Natural killer cell treated with Interleukin-12 subunit alpha and Interleukin-12 subunit beta and Interleukin-15 and Interleukin-18, amount 100 ng/mL, for 72 hours (primary cell): ENCODE measurements around the gene SCNN1A. TPM values are rescaled to one million over a fixed set of nuclear protein-coding genes. Genes with fewer than 3 reads are reported as not detected.

ENCODE experiments used
- ATAC-seq, 2 donors: fragments of 150-1000 bp; cut with Tn5 transposase in 1 of 2; sonication (Bioruptor Pico), chemical (Tn5 transposase) in 1 of 2; 2 replicates each; pipeline ENCODE4 v1.10.0; 2021
- DNase-seq: peaks from one replicate; pipeline ENCODE4 v3.0.0; 2022; ENCODE audit warnings: low spot score
- H3K27ac Mint-ChIP-seq, 2 donors: 1 replicate in 1 of 2; 2 replicates in 1 of 2; pipeline ENCODE4 v1.8.0; 2022; ENCODE audit warnings: mixed read lengths in 2 of 2, mild to moderate bottlenecking in 1 of 2, moderate library complexity in 1 of 2
- H3K27me3 Mint-ChIP-seq, 2 donors: 1 replicate in 1 of 2; 2 replicates in 1 of 2; pipeline ENCODE4 v1.8.0; 2022; ENCODE audit warnings: mixed read lengths in 2 of 2
- H3K36me3 Mint-ChIP-seq: one replicate; pipeline ENCODE4 v1.8.0; 2022; ENCODE audit warnings: mixed read lengths
- H3K4me1 Mint-ChIP-seq, 2 donors: 1 replicate in 1 of 2; 2 replicates in 1 of 2; pipeline ENCODE4 v1.8.0; 2022; ENCODE audit warnings: low read depth in 2 of 2, mixed read lengths in 2 of 2, mild to moderate bottlenecking in 1 of 2
- H3K4me3 Mint-ChIP-seq: one replicate; pipeline ENCODE4 v1.8.0; 2022; ENCODE audit warnings: mixed read lengths
- H3K9me3 Mint-ChIP-seq: 2 replicates; pipeline ENCODE4 v1.8.0; 2022; ENCODE audit warnings: mixed read lengths
- total RNA-seq, 2 donors: library from RNA; stranded (reverse); gene quantifications; one replicate each; pipeline ENCODE4 v1.2.3, GENCODE V29; 2022

Gene SCNN1A
- total RNA-seq, 2 donors from 2014 or later: not detected

DNA sequence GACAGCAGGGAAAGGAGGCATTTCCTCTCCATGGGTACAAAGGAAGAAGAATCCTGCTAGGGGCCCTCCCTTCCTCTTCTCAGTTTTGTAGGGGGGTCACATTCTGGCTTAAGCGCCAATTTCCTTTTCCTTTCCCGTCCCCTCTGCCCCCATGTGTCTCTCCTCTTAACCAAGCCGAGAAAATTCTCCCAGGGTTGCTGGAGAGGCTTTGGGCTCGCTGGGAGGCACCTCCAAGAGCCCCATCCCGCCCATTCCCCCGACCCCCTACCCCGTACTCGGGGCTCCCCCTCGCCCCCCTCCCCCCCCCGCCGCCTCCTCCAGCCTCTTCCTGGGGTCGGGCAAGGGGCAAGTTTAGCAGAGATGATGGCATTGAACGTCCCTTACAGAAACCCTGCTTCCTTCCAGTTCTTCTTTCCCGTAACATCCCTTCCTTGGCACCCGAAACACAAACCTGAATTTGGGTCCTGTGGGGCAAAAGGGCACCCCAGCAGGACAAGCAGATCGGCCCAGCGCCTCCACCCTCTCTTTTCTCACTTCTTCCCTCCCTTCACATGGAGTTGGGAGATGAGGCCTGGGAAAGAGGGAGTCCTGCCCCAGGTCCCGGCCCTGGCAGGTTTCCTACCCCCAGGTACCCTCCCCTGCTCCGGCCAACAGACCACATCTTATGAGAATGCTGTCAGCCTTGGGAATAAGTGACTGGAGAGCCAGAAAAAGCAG is 51.2 kb downstream of the SCNN1A start:
- H3K27me3 Mint-ChIP-seq: no peaks in the 10 kb centered on the region
- ATAC-seq: no peak
- H3K36me3 Mint-ChIP-seq: no peaks in the 10 kb centered on the region
- no peak for DNase-seq
- H3K9me3 Mint-ChIP-seq: no peaks in the 10 kb centered on the region
- H3K4me3 Mint-ChIP-seq: peak overlapping the region; percentile 71
- peaks cover 48 to 52% of the 10 kb centered on the region in 2 donors for H3K4me1 Mint-ChIP-seq
- H3K27ac Mint-ChIP-seq: peak overlapping the region; percentile 78 to 91

GRCh38 chr12:6323340-6323994 is 51.9 kb downstream of the SCNN1A start:
- peak overlapping the region; percentile 78 to 91 for H3K27ac Mint-ChIP-seq
- ATAC-seq: peak; percentile 77 to 82
- no peaks in the 10 kb centered on the region for H3K27me3 Mint-ChIP-seq
- H3K4me3 Mint-ChIP-seq: peak overlapping the region; percentile 71
- no peak for DNase-seq
- H3K9me3 Mint-ChIP-seq: no peaks in the 10 kb centered on the region
- peaks cover 54 to 58% of the 10 kb centered on the region in 2 donors for H3K4me1 Mint-ChIP-seq
- no peaks in the 10 kb centered on the region for H3K36me3 Mint-ChIP-seq

- peak overlapping the region; percentile 78 to 91 for H3K27ac Mint-ChIP-seq
- no peaks in the 10 kb centered on the region for H3K36me3 Mint-ChIP-seq
- ATAC-seq: peak in 1 of 2 donors; percentile 1
- DNase-seq: no peak
- peaks cover 60 to 63% of the 10 kb centered on the region in 2 donors for H3K4me1 Mint-ChIP-seq
- no peaks in the 10 kb centered on the region for H3K27me3 Mint-ChIP-seq
- no peaks in the 10 kb centered on the region for H3K9me3 Mint-ChIP-seq
- peak overlapping the region; percentile 71 for H3K4me3 Mint-ChIP-seq
Observed at GRCh38 chr12:6322969-6323339, 52.4 kb downstream of the SCNN1A start.

GRCh38 chr12:6322352-6322751 is 53.0 kb downstream of the SCNN1A start:
- Mint-ChIP-seq H3K9me3 (no peaks in the 10 kb centered on the region), H3K27me3 (no peaks in the 10 kb centered on the region), H3K4me3 (no peak overlapping the region), H3K27ac (peak overlapping the region; percentile 78 to 91), H3K4me1 (peaks cover 64 to 67% of the 10 kb centered on the region in 2 donors), H3K36me3 (no peaks in the 10 kb centered on the region)
- peak; percentile 20 for DNase-seq
- no peak for ATAC-seq

- H3K4me3 Mint-ChIP-seq: no peak overlapping the region
Observed at GRCh38 chr12:6321905-6322304, 53.5 kb downstream of the SCNN1A start.

GRCh38 chr12:6319446-6319845 is 55.9 kb downstream of the SCNN1A start:
- no peak for DNase-seq
- Mint-ChIP-seq H3K4me3 (no peak overlapping the region), H3K27ac (peak overlapping the region in 1 of 2 donors; percentile 72), H3K9me3 (no peaks in the 10 kb centered on the region), H3K4me1 (peaks cover 42 to 44% of the 10 kb centered on the region in 2 donors), H3K27me3 (no peaks in the 10 kb centered on the region), H3K36me3 (no peaks in the 10 kb centered on the region)
- no peak for ATAC-seq

More at GRCh38 chr12:6321905-6322304, 53.5 kb downstream of the SCNN1A start:
- Mint-ChIP-seq H3K9me3 (no peaks in the 10 kb centered on the region), H3K4me1 (peaks cover 63 to 64% of the 10 kb centered on the region in 2 donors), H3K27ac (peak overlapping the region in 1 of 2 donors; percentile 78), H3K27me3 (no peaks in the 10 kb centered on the region), H3K36me3 (no peaks in the 10 kb centered on the region)
- DNase-seq: peak; percentile 25
- no peak for ATAC-seq

DNA sequence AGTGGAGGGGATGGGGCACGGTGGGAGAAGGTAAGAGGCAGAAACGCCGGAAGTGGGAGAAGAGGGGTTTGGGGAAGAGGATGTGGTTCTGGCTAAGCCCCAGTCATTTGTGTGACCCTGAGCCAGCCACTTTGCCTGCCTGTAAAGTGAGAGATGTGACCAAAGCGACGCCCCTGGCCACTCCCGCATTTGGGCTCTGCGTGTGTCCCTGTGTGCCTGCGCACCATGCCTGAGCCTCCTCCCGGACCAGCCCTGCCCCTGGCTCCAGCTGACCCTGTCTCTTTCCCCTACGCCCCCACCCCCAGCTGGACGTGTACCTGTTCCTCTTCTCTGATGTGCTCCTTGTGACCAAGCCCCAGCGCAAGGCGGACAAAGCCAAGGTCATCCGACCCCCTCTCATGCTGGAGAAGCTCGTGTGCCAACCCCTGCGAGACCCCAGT is 56.9 kb downstream of the SCNN1A start:
- Mint-ChIP-seq H3K36me3 (no peaks in the 10 kb centered on the region), H3K27me3 (no peaks in the 10 kb centered on the region), H3K4me1 (peaks cover 33 to 37% of the 10 kb centered on the region in 2 donors), H3K9me3 (no peaks in the 10 kb centered on the region), H3K4me3 (peak overlapping the region; percentile 25), H3K27ac (peak overlapping the region; percentile 37 to 72)
- ATAC-seq (peak; percentile 1 to 28), DNase-seq (no peak)

- ATAC-seq (peak; percentile 17 to 24), DNase-seq (no peak)
- Mint-ChIP-seq H3K36me3 (no peaks in the 10 kb centered on the region), H3K27me3 (no peaks in the 10 kb centered on the region), H3K4me3 (peak overlapping the region; percentile 39), H3K27ac (peak overlapping the region; percentile 37 to 72), H3K9me3 (no peaks in the 10 kb centered on the region), H3K4me1 (peaks cover 29 to 34% of the 10 kb centered on the region in 2 donors)
Observed at GRCh38 chr12:6317693-6318439, 57.5 kb downstream of the SCNN1A start.

GRCh38 chr12:6316921-6317692 is 58.3 kb downstream of the SCNN1A start:
- Mint-ChIP-seq H3K27ac (peak overlapping the region; percentile 37 to 72), H3K27me3 (no peaks in the 10 kb centered on the region), H3K4me3 (no peak overlapping the region), H3K36me3 (no peaks in the 10 kb centered on the region), H3K4me1 (peaks cover 31 to 36% of the 10 kb centered on the region in 2 donors), H3K9me3 (no peaks in the 10 kb centered on the region)
- DNase-seq: no peak
- no peak for ATAC-seq

DNA sequence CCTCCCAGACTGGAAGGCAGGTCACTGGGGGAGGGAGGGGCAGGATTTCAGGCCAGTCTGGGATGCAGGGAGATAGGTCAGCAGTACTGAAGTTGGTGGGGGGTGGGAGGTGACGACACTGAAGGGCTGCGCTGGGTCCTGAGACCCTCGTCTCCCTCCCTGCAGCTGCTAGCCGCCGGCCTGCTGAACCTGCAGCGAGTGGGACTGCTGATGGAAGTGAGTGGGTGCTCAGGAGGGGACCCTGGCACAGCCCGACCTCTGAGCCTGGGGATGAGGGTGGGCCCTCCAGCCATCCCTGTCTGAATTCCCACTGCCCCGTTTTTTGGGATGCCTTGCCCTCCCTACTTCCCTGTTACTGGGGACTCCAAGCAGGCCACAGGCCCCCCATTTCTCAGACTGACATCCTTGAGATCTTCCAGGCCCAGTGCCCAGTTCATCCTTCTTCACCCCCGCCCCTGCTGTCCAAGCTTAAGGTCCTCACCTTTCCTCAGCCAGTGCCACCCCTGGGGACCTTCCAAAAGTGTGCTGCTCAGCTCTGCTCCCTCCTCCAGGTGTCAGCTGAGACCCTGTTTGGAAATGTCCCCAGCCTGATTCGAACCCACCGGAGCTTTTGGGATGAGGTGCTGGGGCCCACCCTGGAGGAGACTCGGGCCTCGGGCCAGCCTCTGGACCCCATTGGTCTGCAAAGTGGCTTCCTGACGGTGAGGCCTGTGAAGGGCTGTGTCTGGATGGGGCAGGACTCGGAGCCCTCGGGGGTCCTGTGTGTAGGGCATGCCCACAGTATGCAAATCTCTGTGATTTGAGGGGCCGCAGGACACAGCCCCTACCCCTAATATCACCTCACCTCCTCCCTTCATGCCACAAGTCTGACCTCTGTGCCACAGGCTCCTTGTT is 59.4 kb downstream of the SCNN1A start:
- H3K4me1 Mint-ChIP-seq: peaks cover 30 to 31% of the 10 kb centered on the region in 2 donors
- no peak overlapping the region for H3K4me3 Mint-ChIP-seq
- H3K27me3 Mint-ChIP-seq: peaks cover 0 to 2% of the 10 kb centered on the region in 2 donors
- H3K36me3 Mint-ChIP-seq: no peaks in the 10 kb centered on the region
- no peak for ATAC-seq
- DNase-seq: no peak
- H3K27ac Mint-ChIP-seq: no peak overlapping the region
- H3K9me3 Mint-ChIP-seq: no peaks in the 10 kb centered on the region

- Mint-ChIP-seq H3K9me3 (no peaks in the 10 kb centered on the region), H3K4me1 (peaks cover 30 to 31% of the 10 kb centered on the region in 2 donors), H3K4me3 (no peak overlapping the region), H3K36me3 (no peaks in the 10 kb centered on the region), H3K27me3 (peaks cover 0 to 2% of the 10 kb centered on the region in 2 donors), H3K27ac (no peak overlapping the region)
- ATAC-seq (no peak), DNase-seq (no peak)
Observed at GRCh38 chr12:6315184-6315583, 60.2 kb downstream of the SCNN1A start.

DNA sequence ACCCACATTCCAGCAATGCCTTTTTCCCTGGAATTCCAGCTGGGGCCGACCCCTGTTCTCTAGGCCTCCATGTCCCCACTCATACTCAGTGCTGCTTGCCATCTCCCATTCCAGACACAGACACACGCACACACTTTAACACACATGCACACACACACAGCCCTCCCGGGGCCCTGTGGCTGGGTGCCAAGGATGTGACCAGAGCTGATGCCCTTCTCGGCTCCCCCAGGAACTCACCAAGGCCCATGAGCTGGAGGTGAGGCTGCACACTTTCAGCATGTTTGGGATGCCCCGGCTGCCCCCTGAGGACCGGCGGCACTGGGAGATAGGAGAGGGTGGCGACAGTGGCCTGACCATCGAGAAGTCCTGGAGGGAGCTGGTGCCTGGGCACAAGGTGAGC is 60.6 kb downstream of the SCNN1A start:
- H3K27me3 Mint-ChIP-seq: peaks cover 0 to 2% of the 10 kb centered on the region in 2 donors
- no peaks in the 10 kb centered on the region for H3K36me3 Mint-ChIP-seq
- H3K27ac Mint-ChIP-seq: no peak overlapping the region
- H3K4me1 Mint-ChIP-seq: peaks cover 27 to 28% of the 10 kb centered on the region in 2 donors
- DNase-seq: no peak
- no peaks in the 10 kb centered on the region for H3K9me3 Mint-ChIP-seq
- ATAC-seq: no peak
- no peak overlapping the region for H3K4me3 Mint-ChIP-seq
